Progenitor cell of endocrine pancreas (in vitro differentiated cells): ENCODE data around the gene CYP1A2. TPM values are rescaled to one million over a fixed set of nuclear protein-coding genes. Genes with fewer than 3 reads are reported as not detected.

Experiments
- DNase-seq: peaks from one replicate; pipeline ENCODE4 v3.0.0; 2021; ENCODE audit warnings: low spot score; ENCODE audit not compliant: unreplicated experiment
- H3K27ac Mint-ChIP-seq: 2 replicates; pipeline ENCODE4 v1.8.0; 2021; ENCODE audit warnings: mild to moderate bottlenecking, moderate library complexity, mixed read lengths
- H3K27me3 Mint-ChIP-seq: 2 replicates; pipeline ENCODE4 v1.8.0; 2021; ENCODE audit warnings: mixed read lengths
- H3K36me3 Mint-ChIP-seq: 2 replicates; pipeline ENCODE4 v1.8.0; 2022; ENCODE audit warnings: mixed read lengths; ENCODE audit not compliant: insufficient read depth
- H3K4me1 Mint-ChIP-seq: 2 replicates; pipeline ENCODE4 v1.8.0; 2021; ENCODE audit warnings: low read depth, mixed read lengths
- H3K4me3 Mint-ChIP-seq: 2 replicates; pipeline ENCODE4 v1.8.0; 2021; ENCODE audit warnings: low read depth, mild to moderate bottlenecking, moderate library complexity, mixed read lengths
- H3K9me3 Mint-ChIP-seq: 2 replicates; pipeline ENCODE4 v1.8.0; 2021; ENCODE audit warnings: low read depth, mixed read lengths
- CTCF ChIP-seq: fragments of 200-600 bp; sonication (generic); IDR thresholded peaks from one replicate; pipeline ENCODE4 v1.5.0; 2021; ENCODE audit warnings: antibody characterized with exemption, mild to moderate bottlenecking; ENCODE audit not compliant: unreplicated experiment
- total RNA-seq: library from RNA; stranded (reverse); gene quantifications from 2 replicates; pipeline ENCODE4 v1.2.1, GENCODE V29; 2021

CYP1A2 gene
- total RNA-seq, 1 donor from 2014 or later: not detected

GRCh38 chr15:74778599-74778970 is 29.9 kb downstream of the CYP1A2 start:
- Mint-ChIP-seq H3K36me3 (no peaks in the 10 kb centered on the region), H3K4me1 (peaks cover 15% of the 10 kb centered on the region)

GRCh38 chr15:74779162-74779648 is 30.6 kb downstream of the CYP1A2 start:
- peaks cover 18% of the 10 kb centered on the region for H3K4me1 Mint-ChIP-seq
- no peak overlapping the region for H3K27ac Mint-ChIP-seq

More at GRCh38 chr15:74778599-74778970, 29.9 kb downstream of the CYP1A2 start:
- Mint-ChIP-seq H3K27ac (no peak overlapping the region), H3K9me3 (no peaks in the 10 kb centered on the region), H3K27me3 (peaks cover 10% of the 10 kb centered on the region), H3K4me3 (no peak overlapping the region)
- no peak for DNase-seq
- TF ChIP-seq CTCF: no peak

GRCh38 chr15:74780523-74781430 is 32.1 kb downstream of the CYP1A2 start:
- peak overlapping the region; percentile 76 for H3K4me3 Mint-ChIP-seq
- TF ChIP-seq CTCF: no peak
- DNase-seq: no peak
- no peaks in the 10 kb centered on the region for H3K9me3 Mint-ChIP-seq
- H3K36me3 Mint-ChIP-seq: no peaks in the 10 kb centered on the region
- H3K4me1 Mint-ChIP-seq: peaks cover 18% of the 10 kb centered on the region
- peak overlapping the region; percentile 24 for H3K27ac Mint-ChIP-seq
- H3K27me3 Mint-ChIP-seq: peaks cover 10% of the 10 kb centered on the region

More at GRCh38 chr15:74779162-74779648, 30.6 kb downstream of the CYP1A2 start:
- H3K4me3 Mint-ChIP-seq: no peak overlapping the region
- no peaks in the 10 kb centered on the region for H3K36me3 Mint-ChIP-seq
- peaks cover 10% of the 10 kb centered on the region for H3K27me3 Mint-ChIP-seq
- no peak for TF ChIP-seq CTCF
- DNase-seq: no peak
- no peaks in the 10 kb centered on the region for H3K9me3 Mint-ChIP-seq

DNA sequence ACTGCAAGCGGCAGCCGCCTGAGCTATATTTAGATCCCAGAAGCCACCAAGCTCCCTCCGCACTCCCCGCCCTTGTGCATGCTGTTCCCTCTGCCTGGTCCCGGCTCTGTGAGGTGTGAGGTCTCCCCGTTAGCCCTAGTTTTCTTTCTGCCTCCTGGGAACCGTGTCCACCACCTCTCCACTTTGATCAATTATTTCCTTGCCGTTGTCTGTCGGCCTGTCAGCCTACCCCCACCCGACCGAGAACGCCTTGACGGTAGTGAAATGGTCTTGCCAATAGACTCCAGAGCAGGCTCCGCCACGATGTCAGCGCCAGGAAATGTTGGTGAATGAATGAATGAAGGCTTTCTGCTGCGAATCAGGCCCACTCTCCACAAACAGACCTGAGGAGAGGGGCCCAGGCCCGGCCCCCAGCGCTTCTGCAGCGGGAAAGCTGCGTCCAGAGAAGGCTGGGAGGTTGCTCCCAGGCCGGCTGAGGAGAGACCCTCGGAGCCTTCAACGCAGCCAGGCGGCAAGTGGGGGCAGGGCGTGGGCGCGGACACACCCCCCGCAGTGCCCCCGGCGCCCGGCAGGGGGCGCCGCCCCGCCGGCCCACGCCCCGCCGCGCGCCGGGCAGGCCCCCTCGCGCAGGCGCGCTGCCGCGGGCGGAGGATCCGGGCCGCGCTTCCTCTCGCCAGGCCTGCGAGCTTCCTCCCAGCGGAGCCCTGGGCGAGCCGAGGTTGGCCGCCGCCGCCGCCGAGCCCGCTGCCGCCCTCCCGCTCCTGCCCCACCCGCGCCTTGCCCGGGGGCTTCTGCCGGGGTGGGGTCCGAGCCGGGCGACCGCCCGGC is 33.0 kb downstream of the CYP1A2 start, which contains the start of gene CSK:
TSS of gene CSK (plus strand) at position 650 of the 828 bp plus-strand sequence. CDS start 16,218 bp downstream, outside the sequence.
- Mint-ChIP-seq H3K9me3 (no peaks in the 10 kb centered on the region), H3K27ac (peak within 1 kb of the TSS; percentile 83), H3K27me3 (peaks cover 10% of the 10 kb centered on the region), H3K4me3 (peak within 1 kb of the TSS; percentile 87), H3K4me1 (peaks cover 18% of the 10 kb centered on the region), H3K36me3 (no peaks in the 10 kb centered on the region)
- DNase-seq: peak; percentile 69
- peak; percentile 63 for TF ChIP-seq CTCF
